ENCODE results near the gene SRRM3.
"Not testable (repeated sequence)": the region's sequence is repeated elsewhere in the genome, so short reads cannot be mapped to it uniquely, and the experiment has no call there.

Gene SRRM3

GRCh38 chr7:76283254-76284159 lies 81.8 kb downstream of the SRRM3 start:
- TF ChIP-seq CTCF (IDR thresholded peaks at IDR 0.05; ENCODE audit: insufficient read depth, missing control alignments) = no peak
- FAIRE-seq = no peak
- DNase-seq (ENCODE audit: insufficient read length, low spot score) = no peak

DNA sequence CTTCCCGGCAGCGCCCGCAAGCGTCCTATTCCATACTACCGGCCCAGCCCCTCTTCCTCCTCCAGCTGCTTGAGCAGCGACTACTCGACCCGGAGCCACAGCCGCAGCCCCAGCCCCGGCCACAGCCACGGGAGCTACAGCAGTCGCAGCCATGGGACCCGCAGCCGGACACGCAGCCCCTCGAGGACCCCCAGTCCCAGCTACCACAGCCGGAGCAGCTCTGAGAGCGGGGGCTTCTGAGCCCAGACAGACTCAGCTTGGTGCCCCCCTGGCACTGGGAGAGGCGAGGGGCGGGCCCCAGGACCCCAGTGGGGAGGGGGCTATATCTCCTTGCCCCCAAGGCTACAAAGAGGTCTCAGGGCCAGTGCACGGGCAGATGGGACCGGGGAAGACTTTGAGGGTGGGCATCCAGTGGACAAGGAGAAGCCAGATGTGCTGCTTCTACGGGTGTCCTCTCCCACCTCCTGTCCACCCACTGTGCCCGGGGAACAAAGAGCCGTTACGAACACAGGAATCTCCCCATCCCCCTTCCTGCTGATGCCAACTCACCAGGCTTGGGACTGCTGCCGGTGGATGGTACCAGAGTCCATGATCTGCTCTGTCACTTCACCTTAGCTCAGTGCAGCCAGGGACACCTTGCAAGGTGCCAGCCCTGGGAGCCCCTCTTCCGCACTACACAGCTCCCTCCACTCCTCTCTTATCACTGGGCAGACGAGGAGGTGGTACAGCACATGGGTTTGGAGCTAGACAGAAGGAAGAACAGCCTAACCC lies 84.1 kb downstream of the SRRM3 start:
- DNase-seq (ENCODE audit: insufficient read length, low spot score) = no peak
- FAIRE-seq = no peak

GRCh38 chr7:76286842-76287403 lies 85.2 kb downstream of the SRRM3 start:
- TF ChIP-seq CTCF (IDR thresholded peaks at IDR 0.05; ENCODE audit: insufficient read depth, missing control alignments) = no peak
- FAIRE-seq (no peak), DNase-seq (ENCODE audit: insufficient read length, low spot score) (no peak)

More for the DNA sequence above, 84.1 kb downstream of the SRRM3 start:
- no peak for TF ChIP-seq CTCF (IDR thresholded peaks at IDR 0.05; ENCODE audit: insufficient read depth, missing control alignments)

DNA sequence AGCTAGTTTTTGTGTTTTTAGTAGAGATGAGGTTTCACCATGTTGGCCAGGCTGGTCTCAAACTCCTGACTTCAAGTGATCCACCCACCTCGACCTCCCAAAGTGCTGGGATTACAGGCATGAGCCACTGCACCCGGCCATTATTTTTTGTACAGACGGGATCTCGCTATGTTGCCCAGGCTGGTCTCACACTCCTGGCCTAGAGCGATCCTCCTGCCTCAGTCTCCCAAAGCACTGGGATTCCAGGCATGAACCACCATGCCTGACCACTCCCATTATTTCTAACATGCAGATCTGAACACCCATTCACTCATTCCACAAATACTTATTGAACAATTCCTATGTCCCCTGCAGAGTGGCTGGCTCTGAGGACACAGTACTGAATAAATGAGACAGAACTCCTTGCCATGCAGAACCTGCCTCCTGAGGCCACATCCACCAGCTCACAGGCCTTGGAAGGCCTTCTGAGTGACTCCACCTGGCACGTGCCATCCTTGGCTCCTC lies 89.2 kb downstream of the SRRM3 start:
- FAIRE-seq; DNase-seq (ENCODE audit: insufficient read length, low spot score): not testable (repeated sequence)

- FAIRE-seq = no peak
- TF ChIP-seq CTCF (IDR thresholded peaks at IDR 0.05; ENCODE audit: insufficient read depth, missing control alignments) = peak; percentile 99
- peak; percentile 63 for DNase-seq (ENCODE audit: insufficient read length, low spot score)
These were observed 89.9 kb downstream of the SRRM3 start for GRCh38 chr7:76291351-76292212.

GRCh38 chr7:76292213-76292573 lies 90.5 kb downstream of the SRRM3 start:
- DNase-seq (ENCODE audit: insufficient read length, low spot score) (no peak), FAIRE-seq (no peak)
- no peak for TF ChIP-seq CTCF (IDR thresholded peaks at IDR 0.05; ENCODE audit: insufficient read depth, missing control alignments)

GRCh38 chr7:76292911-76293310 lies 91.2 kb downstream of the SRRM3 start:
- FAIRE-seq; DNase-seq (ENCODE audit: insufficient read length, low spot score): not testable (repeated sequence)
